Upper lobe of right lung (tissue), 1 donor: ENCODE results near the gene MB. TPM values are rescaled to one million over a fixed set of nuclear protein-coding genes. Genes with fewer than 3 reads are reported as not detected.

Source experiments
- ATAC-seq: fragments of 200-7000 bp; cut with Tn5 transposase; one replicate; pipeline ENCODE4 v1.9.1; 2020; ENCODE audit warnings: mild to moderate bottlenecking, moderate library complexity
- DNase-seq: peaks from one replicate; pipeline ENCODE4 v3.0.0-alpha.2; 2020
- H3K27ac ChIP-seq: fragments of 200-600 bp; one replicate; pipeline ENCODE4 v1.8.0; 2022
- H3K27me3 ChIP-seq: fragments of 200-600 bp; one replicate; pipeline ENCODE4 v1.8.0; 2022; ENCODE audit warnings: mild to moderate bottlenecking
- H3K36me3 ChIP-seq: fragments of 200-600 bp; one replicate; pipeline ENCODE4 v1.8.0; 2022
- H3K4me1 ChIP-seq: fragments of 200-600 bp; one replicate; pipeline ENCODE4 v1.8.0; 2022
- H3K4me3 ChIP-seq: fragments of 200-600 bp; one replicate; pipeline ENCODE4 v1.8.0; 2022; ENCODE audit warnings: mild to moderate bottlenecking
- H3K9me3 ChIP-seq: fragments of 200-600 bp; one replicate; pipeline ENCODE4 v1.8.0; 2022
- CTCF ChIP-seq: fragments of 200-600 bp; IDR thresholded peaks from one replicate; pipeline ENCODE4 v1.8.0; 2022; ENCODE audit warnings: antibody characterized with exemption
- intact Hi-C: fragments of 100-400 bp; cut with DNase I; formaldehyde crosslinking; loops from one replicate; pipeline ENCODE4 v1.11.0; 2022
- total RNA-seq: library from RNA; stranded (reverse); fragmentation: NEBNext Ultra II Directional; extraction: Animal tissue kit (Norgen Biotek cat#: 25700); gene quantifications from one replicate; pipeline ENCODE4 v1.2.1, GENCODE V29; 2021
- donor health status: DM: no; HTN: yes; CAD: no; lungs with severe emphysema.

Gene MB
- total RNA-seq, 1 donor from 2014 or later: 2.2 TPM

GRCh38 chr22:35609261-35609660, 7.9 kb downstream of the MB start:
- no peaks in the 10 kb centered on the region for H3K9me3 ChIP-seq
- intact Hi-C loops: no loop called here
- no peak overlapping the region for H3K27ac ChIP-seq
- ATAC-seq (no peak), DNase-seq (no peak)
- H3K27me3 ChIP-seq: no peaks in the 10 kb centered on the region
- no peak for TF ChIP-seq CTCF
- H3K4me3 ChIP-seq: no peak overlapping the region
- no peaks in the 10 kb centered on the region for H3K4me1 ChIP-seq
- H3K36me3 ChIP-seq: no peaks in the 10 kb centered on the region

- DNase-seq (no peak), ATAC-seq (no peak)
- Histone ChIP-seq H3K4me1 (no peaks in the 10 kb centered on the region), H3K27me3 (no peaks in the 10 kb centered on the region), H3K27ac (no peak overlapping the region), H3K4me3 (no peak overlapping the region), H3K9me3 (no peaks in the 10 kb centered on the region), H3K36me3 (no peaks in the 10 kb centered on the region)
- intact Hi-C loops: no loop called here
- TF ChIP-seq CTCF: no peak
Observed at GRCh38 chr22:35608088-35608487, 9.0 kb downstream of the MB start.

GRCh38 chr22:35606916-35607315, 10.2 kb downstream of the MB start:
- no peak for TF ChIP-seq CTCF
- no peaks in the 10 kb centered on the region for H3K36me3 ChIP-seq
- DNase-seq (no peak), ATAC-seq (no peak)
- intact Hi-C loops: no loop called here
- no peak overlapping the region for H3K4me3 ChIP-seq
- H3K27me3 ChIP-seq: no peaks in the 10 kb centered on the region
- no peaks in the 10 kb centered on the region for H3K4me1 ChIP-seq
- H3K27ac ChIP-seq: no peak overlapping the region
- no peaks in the 10 kb centered on the region for H3K9me3 ChIP-seq

GRCh38 chr22:35605851-35606481, 11.2 kb downstream of the MB start:
- no peaks in the 10 kb centered on the region for H3K27me3 ChIP-seq
- no peaks in the 10 kb centered on the region for H3K4me1 ChIP-seq
- H3K4me3 ChIP-seq: no peak overlapping the region
- DNase-seq: no peak
- no peak for TF ChIP-seq CTCF
- H3K27ac ChIP-seq: no peak overlapping the region
- no peaks in the 10 kb centered on the region for H3K9me3 ChIP-seq
- ATAC-seq: no peak
- intact Hi-C loops: no loop called here
- H3K36me3 ChIP-seq: no peaks in the 10 kb centered on the region

- Histone ChIP-seq H3K27me3 (no peaks in the 10 kb centered on the region), H3K9me3 (no peaks in the 10 kb centered on the region), H3K27ac (no peak overlapping the region), H3K4me1 (no peaks in the 10 kb centered on the region), H3K36me3 (no peaks in the 10 kb centered on the region), H3K4me3 (no peak overlapping the region)
- no peak for TF ChIP-seq CTCF
- intact Hi-C loops: no loop called here
- DNase-seq (no peak), ATAC-seq (no peak)
Observed at GRCh38 chr22:35605369-35605680, 11.8 kb downstream of the MB start.
